HL-60/S4 treated with phorbol 12-myristate 13-acetate at 8.2 ng/mL for 4 days and 3 days (cell line): ENCODE results near the gene TNKS1BP1.

ENCODE experiments used
- in situ Hi-C: fragments of 300-500 bp; cut with MboI; formaldehyde crosslinking; loops from 2 replicates; pipeline ENCODE4 v1.15.0; 2022; ENCODE audit warnings: low sequenced_read_pairs

Gene TNKS1BP1

GRCh38 chr11:57335343-57336110 is 10.8 kb upstream of the TNKS1BP1 start, which contains the start of gene SSRP1:
Gene SSRP1, minus strand, starts transcription at chr11:57335892. Its CDS starts 771 bp downstream, at chr11:57335121.
- in situ Hi-C loops = loop anchor here (25.0 kb wide), 1 partner anchor 202 kb away; the partner anchor contains the start of genes SMTNL1 and TIMM10

- in situ Hi-C loops = loop anchor here (25.0 kb wide), 1 partner anchor 202 kb away; the partner anchor contains the start of genes SMTNL1 and TIMM10
These were observed 10.2 kb upstream of the TNKS1BP1 start for GRCh38 chr11:57335023-57335342.

GRCh38 chr11:57332694-57333440 is 8.1 kb upstream of the TNKS1BP1 start:
- in situ Hi-C loops = loop anchor here (25.0 kb wide), 1 partner anchor 204 kb away; the partner anchor contains the start of genes SMTNL1 and TIMM10

- in situ Hi-C loops = loop anchor here (25.0 kb wide), 1 partner anchor 206 kb away; the partner anchor contains the start of genes SMTNL1 and TIMM10
These were observed 7.0 kb upstream of the TNKS1BP1 start for GRCh38 chr11:57331720-57332119.

GRCh38 chr11:57330029-57330428 is 5.3 kb upstream of the TNKS1BP1 start:
- in situ Hi-C loops = loop anchor here (25.0 kb wide), 1 partner anchor 207 kb away; the partner anchor contains the start of genes SMTNL1 and TIMM10

- in situ Hi-C loops = loop anchor here (25.0 kb wide), 1 partner anchor 210 kb away; the partner anchor contains the start of genes SMTNL1 and TIMM10
These were observed 3.0 kb upstream of the TNKS1BP1 start for GRCh38 chr11:57327721-57328120.

GRCh38 chr11:57325735-57326048 is 940 bp upstream of the TNKS1BP1 start:
- in situ Hi-C loops = loop anchor here (25.0 kb wide), 1 partner anchor 212 kb away; the partner anchor contains the start of genes SMTNL1 and TIMM10

DNA sequence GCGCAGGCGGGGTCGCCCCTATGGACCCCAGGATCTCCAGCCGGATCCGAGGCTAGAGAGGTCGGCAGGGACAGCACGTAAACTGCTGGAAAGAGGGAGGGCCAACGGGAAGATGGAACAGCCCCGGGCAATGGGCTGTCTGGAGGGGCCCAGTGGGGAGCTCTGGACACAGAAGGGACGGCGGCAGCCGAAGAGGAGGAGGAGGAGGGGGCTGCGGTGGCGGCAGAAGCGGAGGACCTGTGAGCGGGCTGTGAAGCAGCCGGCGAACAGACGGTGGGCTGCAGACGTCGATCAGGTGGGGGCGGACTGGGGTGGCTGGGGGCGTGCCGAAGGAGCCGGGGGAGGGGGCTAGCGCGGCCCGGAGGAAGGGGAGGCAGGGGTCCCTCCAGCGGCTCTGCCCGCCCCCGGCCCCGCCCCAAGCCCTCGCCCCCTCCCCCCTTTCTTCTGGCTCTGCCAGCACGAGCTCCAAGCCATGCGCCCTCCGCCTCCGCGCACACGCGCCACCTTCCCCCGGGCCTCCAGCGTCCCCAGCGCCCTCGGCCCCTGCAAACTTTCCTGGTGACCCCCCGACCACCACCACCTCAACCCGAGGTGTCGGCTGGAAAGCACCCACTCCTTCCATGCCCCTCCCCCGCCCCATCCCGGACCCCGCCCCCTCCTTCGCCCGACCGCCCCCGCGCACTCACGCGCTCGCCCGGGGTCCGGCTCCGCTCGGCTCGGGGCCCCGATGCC is 432 bp downstream of the TNKS1BP1 start:
- in situ Hi-C loops = no loop called here

- in situ Hi-C loops = no loop called here
These were observed 948 bp downstream of the TNKS1BP1 start for GRCh38 chr11:57323855-57324153.

DNA sequence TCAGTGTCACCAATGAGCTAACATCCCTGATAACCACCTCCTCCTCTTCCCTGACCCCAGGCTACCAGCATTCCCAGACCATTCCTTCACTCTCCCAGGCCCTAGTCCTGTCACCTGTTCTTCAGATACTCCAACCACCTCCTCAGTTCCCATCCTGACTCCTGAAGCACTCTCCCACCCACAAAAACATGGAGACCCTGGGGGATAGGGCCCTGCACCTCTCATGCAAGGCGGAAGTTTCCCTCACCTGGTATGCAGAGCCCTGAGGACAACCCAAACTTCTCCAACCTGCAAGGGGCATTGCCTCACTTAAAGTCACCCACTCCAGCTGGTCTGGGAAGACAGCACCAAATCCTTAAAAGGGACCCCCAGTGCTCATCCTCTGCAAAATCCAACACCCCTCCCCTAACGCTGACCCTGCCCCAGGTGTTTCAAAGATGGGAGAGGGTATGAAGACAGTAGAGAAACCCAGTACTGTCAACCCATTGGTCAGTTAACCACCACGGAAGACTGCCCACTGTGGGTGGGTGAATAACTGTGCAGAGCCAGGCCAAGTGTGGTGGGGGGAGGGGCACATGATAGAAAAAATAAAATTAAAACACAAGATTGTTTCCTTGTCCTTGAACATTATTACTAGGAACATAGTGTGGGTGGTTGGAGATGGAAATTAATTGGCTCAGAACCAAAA is 1.4 kb downstream of the TNKS1BP1 start:
- in situ Hi-C loops = no loop called here

DNA sequence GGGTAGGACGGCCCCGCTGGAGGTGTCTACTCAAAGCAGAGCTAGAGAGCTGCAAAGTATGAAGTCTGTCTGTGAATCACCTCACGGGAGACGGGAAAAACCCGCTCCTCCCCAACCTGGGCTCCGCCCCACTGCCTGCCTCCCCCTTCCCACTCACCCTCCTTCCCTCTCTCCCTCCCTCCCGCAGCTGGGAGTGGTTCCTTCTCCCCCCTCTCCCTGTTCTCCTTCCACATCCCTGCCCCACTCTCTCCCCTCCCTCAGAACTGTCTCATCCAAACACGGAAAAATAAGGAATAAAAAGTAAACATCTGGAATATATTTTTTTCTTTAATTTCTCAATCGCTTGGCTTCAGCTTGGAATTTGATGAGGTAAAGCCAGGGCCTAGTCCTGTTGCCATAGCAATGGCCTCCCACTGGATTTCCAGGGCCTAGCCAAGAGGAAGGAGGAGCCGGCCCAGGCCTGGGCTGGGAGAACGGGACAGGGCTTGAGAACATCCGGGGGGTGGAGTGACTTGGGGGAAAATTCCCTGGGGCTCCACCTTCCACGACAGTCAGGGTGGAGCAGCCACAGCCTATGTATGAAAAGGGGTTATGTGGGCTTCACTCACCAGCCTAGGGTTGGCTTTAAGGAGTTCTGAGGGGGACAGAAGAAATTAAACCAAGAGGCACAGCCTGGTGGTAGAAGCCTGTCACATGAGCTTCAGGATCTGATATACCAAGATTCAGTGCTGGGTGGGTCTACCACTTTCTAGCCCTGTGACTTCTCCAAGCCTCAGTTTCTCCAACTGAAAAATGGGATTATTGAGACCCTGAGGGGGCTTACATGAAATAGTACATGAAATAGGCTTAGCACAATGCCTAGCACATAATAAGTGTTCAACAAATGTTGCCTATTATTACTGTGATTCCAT is 2.2 kb downstream of the TNKS1BP1 start:
- in situ Hi-C loops = no loop called here

- in situ Hi-C loops = no loop called here
These were observed 3.1 kb downstream of the TNKS1BP1 start for GRCh38 chr11:57321388-57322255.

DNA sequence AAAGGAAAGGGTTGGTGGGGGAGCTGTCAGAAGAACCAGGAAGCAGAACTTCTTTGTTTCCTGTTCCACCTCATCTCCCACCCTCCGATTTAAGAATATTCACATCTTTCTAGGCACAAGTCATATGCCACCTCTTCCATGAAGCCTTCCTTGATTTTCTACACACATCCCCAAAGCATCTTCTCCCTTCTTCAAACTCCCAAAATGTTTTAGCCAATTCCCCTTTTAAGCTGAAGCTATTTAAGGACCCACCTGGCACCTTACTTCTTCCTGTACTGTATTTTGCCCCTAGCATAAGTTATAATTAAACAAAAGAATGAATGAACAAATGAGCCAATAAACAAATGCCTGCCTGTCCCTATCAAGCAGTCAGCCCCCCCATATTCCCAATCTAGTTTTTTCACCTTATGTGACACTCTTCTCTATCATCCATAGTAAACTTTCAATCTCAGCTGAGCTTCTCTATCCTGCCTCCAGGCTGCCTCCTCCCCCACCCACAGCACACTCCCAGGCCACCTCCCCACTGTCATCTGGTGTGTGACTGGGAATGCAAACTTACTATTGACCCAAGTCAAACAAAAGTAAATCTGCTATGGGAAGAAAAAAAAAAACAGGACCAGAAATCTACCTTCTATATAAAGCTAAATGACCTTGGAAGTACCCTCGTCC is 3.9 kb downstream of the TNKS1BP1 start:
- in situ Hi-C loops = no loop called here

DNA sequence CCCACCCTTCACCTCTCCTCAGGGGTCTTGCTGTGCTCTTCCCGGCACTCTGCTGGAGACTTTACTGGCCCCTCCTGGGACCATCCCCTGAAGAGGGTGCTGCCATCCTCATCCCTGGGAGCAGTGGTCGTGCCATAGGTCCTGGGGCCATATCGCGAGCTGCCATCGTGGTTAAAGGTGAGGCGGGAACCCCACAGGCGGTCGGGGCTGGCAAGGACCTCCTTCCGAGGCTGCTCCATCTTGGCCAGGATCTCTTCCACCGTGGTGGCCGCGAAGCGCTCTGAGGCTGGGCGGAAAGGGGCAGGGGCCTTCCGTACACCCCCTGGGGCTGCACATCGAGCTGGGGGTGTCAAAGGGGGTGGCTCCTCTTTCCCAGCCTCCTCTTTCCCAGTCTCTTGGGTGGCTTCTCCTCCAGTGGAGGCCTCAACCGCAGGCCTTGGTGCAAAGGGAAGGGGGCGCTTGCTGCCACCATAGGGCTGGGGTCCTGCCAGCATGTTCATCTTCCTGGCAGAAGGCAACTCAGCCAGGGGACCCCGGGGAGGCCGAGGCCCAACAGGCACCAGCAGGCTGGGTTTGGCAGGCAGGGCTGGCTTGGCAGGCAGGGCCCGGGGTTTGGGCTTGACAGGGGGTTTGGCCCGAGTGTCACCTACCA is 4.6 kb downstream of the TNKS1BP1 start:
- in situ Hi-C loops = no loop called here

GRCh38 chr11:57318178-57318577 is 6.6 kb downstream of the TNKS1BP1 start:
- in situ Hi-C loops = no loop called here

- in situ Hi-C loops = no loop called here
These were observed 8.7 kb downstream of the TNKS1BP1 start for GRCh38 chr11:57316017-57316416.

GRCh38 chr11:57315491-57315890 is 9.3 kb downstream of the TNKS1BP1 start:
- in situ Hi-C loops = no loop called here
